Measurements from ENCODE around the gene ATG10.
"Not testable (repeated sequence)": the region's sequence is repeated elsewhere in the genome, so short reads cannot be mapped to it uniquely, and the experiment has no call there.

The ATG10 gene

DNA sequence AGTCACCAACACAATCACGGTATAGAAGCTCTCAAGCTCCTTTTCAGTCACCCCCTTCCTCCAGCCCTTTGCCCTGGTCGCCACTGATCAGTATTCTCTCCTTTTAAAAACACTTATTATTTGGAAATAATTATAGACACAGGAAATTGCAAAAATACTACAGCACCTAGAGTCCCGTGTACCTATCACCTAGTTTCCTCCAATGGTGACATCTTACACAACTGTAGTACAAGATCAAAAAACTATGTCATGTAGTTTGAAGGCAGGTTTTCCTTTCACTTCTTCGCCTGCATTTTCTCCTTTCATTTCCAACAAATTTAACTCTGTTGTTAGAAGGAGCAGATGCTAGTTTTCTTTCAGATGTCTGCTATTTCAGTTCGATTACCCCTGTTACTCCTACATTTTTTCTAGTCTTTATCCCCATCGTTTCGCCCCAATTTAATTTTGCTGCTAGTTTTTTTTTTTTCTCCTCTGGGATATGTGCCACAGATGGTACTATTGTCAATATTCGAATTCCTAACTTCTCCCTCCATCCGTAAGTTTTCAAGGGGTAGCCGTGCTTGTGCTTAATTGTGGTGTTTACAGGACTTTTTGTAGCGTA is 612 bp upstream of the ATG10 start:
- H3K36me3 ChIP-seq (replicated peaks): no peaks in the 10 kb centered on the region
- peak overlapping the region; percentile 92 for H3K27ac ChIP-seq
- no peaks in the 10 kb centered on the region for H3K27me3 ChIP-seq (replicated peaks)
- in situ Hi-C loops (cut with HindIII; ENCODE audit: low pct_ligation_motif_present, low sequenced_read_pairs): no loop called here
- TF ChIP-seq, protein P1, sequence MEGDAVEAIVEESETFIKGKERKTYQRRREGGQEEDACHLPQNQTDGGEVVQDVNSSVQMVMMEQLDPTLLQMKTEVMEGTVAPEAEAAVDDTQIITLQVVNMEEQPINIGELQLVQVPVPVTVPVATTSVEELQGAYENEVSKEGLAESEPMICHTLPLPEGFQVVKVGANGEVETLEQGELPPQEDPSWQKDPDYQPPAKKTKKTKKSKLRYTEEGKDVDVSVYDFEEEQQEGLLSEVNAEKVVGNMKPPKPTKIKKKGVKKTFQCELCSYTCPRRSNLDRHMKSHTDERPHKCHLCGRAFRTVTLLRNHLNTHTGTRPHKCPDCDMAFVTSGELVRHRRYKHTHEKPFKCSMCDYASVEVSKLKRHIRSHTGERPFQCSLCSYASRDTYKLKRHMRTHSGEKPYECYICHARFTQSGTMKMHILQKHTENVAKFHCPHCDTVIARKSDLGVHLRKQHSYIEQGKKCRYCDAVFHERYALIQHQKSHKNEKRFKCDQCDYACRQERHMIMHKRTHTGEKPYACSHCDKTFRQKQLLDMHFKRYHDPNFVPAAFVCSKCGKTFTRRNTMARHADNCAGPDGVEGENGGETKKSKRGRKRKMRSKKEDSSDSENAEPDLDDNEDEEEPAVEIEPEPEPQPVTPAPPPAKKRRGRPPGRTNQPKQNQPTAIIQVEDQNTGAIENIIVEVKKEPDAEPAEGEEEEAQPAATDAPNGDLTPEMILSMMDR (IDR thresholded peaks at IDR 0.05; ENCODE audit: low read depth, low read length, missing control alignments): no peak
- H3K4me3 ChIP-seq (ENCODE audit: low read depth, low read length): peak overlapping the region; percentile 62
- DNase-seq: no peak

DNA sequence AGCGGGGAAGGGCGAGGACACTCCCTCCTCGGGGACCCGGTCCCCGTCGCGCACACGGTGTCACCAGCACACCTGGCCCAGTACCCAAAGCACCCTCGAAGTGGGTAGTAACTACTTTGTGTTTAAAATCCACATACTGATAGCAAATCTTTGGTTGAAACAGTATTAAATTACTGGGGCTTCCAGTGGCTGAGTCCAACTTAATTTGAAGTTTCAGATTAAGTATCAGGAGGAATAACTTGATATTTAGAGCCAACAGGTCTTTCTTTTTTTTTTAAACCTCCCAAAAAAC is 615 bp downstream of the ATG10 start:
- no peak for DNase-seq
- Histone ChIP-seq H3K36me3 (replicated peaks) (no peaks in the 10 kb centered on the region), H3K27me3 (replicated peaks) (no peaks in the 10 kb centered on the region), H3K4me3 (ENCODE audit: low read depth, low read length) (peak overlapping the region; percentile 62), H3K27ac (peak overlapping the region; percentile 92)
- TF ChIP-seq, protein P1 (IDR thresholded peaks at IDR 0.05; ENCODE audit: low read depth, low read length, missing control alignments): no peak
- in situ Hi-C loops (cut with HindIII; ENCODE audit: low pct_ligation_motif_present, low sequenced_read_pairs): no loop called here

DNA sequence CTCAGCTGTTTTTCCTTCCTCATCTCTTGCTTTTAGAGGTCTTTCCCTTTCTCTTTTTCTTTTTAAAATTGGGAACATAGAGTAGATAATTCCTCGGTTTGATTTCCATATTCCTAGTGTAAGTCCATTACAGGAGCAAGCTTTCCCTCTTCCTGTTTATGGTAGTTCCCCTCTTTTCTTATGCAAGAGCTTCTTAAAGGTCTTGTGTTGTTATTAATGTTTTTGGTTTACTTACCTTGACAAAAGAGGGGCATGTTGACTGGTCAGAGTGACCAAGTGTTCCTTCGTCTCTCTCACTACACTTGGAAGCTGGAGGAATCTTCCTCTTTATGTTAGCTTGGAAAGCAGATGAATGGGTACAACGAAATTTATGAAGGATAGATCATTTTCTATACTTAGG is 8.3 kb downstream of the ATG10 start:
- Histone ChIP-seq H3K27ac (no peak overlapping the region), H3K36me3 (replicated peaks) (no peaks in the 10 kb centered on the region), H3K4me3 (ENCODE audit: low read depth, low read length) (no peak overlapping the region), H3K27me3 (replicated peaks) (no peaks in the 10 kb centered on the region)
- in situ Hi-C loops (cut with HindIII; ENCODE audit: low pct_ligation_motif_present, low sequenced_read_pairs): no loop called here
- no peak for DNase-seq
- TF ChIP-seq, protein P1 (IDR thresholded peaks at IDR 0.05; ENCODE audit: low read depth, low read length, missing control alignments): no peak

DNA sequence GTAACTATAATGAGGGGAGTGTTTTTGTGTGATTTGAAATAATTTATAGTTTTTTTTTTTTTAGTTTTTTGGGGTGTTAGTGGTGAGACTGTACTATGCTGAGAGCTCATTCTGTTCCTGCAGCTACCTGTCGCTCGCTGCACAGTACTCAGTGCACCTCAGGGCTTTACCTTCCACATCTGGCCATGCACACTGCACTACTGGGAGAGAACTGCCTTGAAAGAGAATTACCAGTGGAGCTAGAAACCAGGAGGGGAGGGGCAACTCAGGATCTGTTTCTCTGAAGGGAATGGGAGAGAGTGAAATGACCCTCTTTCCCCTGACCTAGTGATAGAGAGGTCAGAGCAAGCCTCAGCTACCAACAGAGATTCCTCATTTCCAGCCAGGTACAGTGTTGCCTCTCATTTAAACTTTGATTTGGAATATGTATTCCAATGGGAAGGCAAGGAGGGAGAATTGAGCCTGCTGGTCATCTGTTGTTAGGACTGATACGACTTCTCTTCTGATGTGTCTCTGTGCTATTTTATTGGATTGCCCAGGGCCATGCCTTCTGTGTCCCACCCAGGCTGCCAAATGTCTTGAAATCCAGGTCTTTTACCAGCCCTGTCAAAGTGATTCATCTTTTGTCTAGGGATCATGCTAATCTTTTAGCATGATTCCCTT is 8.9 kb downstream of the ATG10 start:
- in situ Hi-C loops (cut with HindIII; ENCODE audit: low pct_ligation_motif_present, low sequenced_read_pairs): no loop called here
- no peak overlapping the region for H3K27ac ChIP-seq
- no peak for DNase-seq
- no peaks in the 10 kb centered on the region for H3K27me3 ChIP-seq (replicated peaks)
- no peaks in the 10 kb centered on the region for H3K36me3 ChIP-seq (replicated peaks)
- no peak overlapping the region for H3K4me3 ChIP-seq (ENCODE audit: low read depth, low read length)
- TF ChIP-seq, protein P1 (IDR thresholded peaks at IDR 0.05; ENCODE audit: low read depth, low read length, missing control alignments): no peak

DNA sequence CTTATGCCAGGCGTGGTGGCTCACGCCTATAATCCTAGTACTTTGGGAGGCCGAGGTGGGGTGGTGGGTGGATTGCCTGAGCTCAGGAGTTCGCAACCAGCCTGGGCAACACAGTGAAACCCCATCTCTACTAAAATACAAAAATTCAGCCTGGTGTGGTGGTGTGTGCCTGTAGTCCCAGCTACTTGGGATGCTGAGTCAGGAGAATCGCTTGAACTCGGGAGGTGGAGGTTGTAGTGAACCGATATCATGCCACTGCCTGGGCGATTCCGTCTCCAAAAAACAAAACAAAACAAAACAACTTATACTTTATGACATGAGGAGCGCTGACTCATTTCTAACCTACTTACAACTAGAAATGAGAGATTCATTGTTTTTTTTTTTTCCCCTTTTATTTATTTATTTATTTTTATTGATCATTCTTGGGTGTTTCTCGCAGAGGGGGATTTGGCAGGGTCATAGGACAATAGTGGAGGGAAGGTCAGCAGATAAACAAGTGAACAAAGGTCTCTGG is 10.4 kb downstream of the ATG10 start:
- in situ Hi-C loops (cut with HindIII; ENCODE audit: low pct_ligation_motif_present, low sequenced_read_pairs); DNase-seq; H3K4me3 ChIP-seq (ENCODE audit: low read depth, low read length); H3K36me3 ChIP-seq (replicated peaks); H3K27ac ChIP-seq; H3K27me3 ChIP-seq (replicated peaks): not testable (repeated sequence)

DNA sequence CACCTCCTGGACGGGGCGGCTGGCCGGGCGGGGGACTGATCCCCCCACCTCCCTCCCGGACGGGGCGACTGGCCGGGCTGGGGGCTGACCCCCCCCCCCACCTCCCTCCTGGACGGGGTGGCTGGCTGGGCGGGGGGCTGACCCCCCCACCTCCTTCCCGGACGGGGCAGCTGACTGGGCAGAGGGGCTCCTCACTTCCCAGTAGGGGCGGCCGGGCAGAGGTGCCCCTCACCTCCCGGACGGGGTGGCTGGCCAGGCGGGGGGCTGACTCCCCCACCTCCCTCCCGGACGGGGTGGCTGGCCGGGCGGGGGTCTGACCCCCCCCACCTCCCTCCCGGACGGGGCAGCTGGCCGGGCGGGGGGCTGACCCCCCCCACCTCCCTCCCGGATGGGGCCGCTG is 11.3 kb downstream of the ATG10 start:
- H3K36me3 ChIP-seq (replicated peaks); in situ Hi-C loops (cut with HindIII; ENCODE audit: low pct_ligation_motif_present, low sequenced_read_pairs): not testable (repeated sequence)

DNA sequence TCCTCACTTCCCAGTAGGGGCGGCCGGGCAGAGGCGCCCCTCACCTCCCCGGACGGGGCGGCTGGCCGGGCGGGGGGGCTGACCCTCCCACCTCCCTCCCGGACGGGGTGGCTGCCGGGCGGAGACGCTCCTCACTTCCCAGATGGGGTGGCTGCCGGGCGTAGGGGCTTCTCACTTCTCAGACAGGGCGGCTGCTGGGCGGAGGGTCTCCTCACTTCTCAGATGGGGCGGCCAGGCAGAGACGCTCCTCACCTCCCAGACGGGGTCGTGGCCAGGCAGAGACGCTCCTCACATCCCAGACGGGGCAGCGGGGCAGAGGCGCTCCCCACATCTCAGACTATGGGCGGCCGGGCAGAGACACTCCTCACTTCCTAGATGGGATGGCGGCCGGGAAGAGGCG is 11.7 kb downstream of the ATG10 start:
- H3K36me3 ChIP-seq (replicated peaks); in situ Hi-C loops (cut with HindIII; ENCODE audit: low pct_ligation_motif_present, low sequenced_read_pairs): not testable (repeated sequence)

More for the DNA sequence above, 11.3 kb downstream of the ATG10 start:
- DNase-seq; H3K27me3 ChIP-seq (replicated peaks); H3K4me3 ChIP-seq (ENCODE audit: low read depth, low read length); H3K27ac ChIP-seq: not testable (repeated sequence)

More for the DNA sequence above, 11.7 kb downstream of the ATG10 start:
- H3K27me3 ChIP-seq (replicated peaks); H3K27ac ChIP-seq; H3K4me3 ChIP-seq (ENCODE audit: low read depth, low read length); DNase-seq: not testable (repeated sequence)
